SKM-1 treated with dmso at 0.1 percent for 144 hours (cell line): ENCODE measurements around the gene MPP1.

Source experiments
- DNase-seq: peaks from one replicate; lab custom pipeline; 2025; ENCODE audit not compliant: unreplicated experiment; lab: John Stamatoyannopoulos, UW

Gene MPP1

GRCh38 chrX:154775419-154776349 is 29.6 kb downstream of the MPP1 start:
- DNase-seq: no peak

- DNase-seq: no peak
Observed at GRCh38 chrX:154774622-154775021, 30.7 kb downstream of the MPP1 start.

DNA sequence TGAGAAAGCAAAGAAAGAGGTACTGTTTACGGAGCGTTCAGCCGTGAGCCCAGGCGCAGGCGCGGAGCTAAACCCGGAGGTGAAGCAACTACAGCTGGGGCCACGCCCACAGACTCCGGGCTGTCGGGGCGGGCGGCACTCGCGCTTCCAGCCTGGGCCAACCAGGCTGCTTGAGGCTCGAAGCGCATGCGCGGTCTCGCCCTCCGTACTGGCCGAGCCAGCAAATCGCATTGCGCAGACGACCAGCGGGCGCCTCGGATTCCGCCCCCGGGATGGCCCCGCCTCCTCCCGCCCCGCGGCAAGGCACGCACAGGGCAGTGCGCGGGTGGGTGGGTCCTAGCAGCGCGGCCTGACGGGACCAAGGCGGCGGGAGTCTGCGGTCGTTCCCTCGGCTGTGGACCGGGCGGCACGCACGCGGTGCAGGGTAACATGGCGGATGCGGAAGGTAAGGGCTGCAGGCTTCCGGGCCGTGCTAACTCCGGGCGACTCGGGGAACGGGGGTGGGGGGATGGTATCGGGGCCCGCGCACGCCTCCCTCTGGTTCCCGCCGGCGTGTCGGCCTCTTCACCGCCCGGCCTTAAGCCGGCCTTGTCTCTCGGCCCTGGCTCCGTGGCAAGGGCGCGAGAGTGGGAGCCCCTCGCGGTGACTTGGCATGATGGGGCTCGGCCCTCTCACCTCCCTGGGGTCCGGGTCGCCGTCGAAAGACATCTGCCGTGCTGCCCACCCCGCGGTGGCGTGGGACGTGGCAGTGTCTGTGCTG is 42.6 kb downstream of the MPP1 start, which contains the start of gene DKC1:
Gene DKC1 (plus strand): TSS at position 328 of the 760 bp plus-strand sequence. CDS start 102 bp downstream, at position 430.
- peak; percentile 86 for DNase-seq

- DNase-seq: no peak
Observed at GRCh38 chrX:154761977-154762536, 43.2 kb downstream of the MPP1 start.

DNA sequence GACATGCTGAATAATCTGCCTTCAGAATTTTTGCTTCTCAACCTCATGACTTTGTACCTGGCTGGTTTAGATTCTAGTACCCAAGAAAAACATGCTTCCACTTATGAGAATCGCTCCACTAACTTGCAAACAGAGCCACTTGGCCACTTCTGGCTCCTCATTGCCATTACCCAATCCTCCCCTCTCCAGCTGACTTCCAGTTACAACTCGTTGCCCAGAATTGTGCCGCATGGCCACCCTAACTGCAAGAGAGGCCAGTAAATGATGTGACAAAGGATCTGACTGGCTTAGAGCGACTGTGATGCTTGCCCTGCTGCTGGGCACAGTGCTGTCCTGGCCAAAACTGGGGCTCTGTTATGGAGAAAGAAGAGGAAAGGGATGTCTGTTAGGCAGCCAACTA is 46.6 kb downstream of the MPP1 start:
- DNase-seq: no peak

DNA sequence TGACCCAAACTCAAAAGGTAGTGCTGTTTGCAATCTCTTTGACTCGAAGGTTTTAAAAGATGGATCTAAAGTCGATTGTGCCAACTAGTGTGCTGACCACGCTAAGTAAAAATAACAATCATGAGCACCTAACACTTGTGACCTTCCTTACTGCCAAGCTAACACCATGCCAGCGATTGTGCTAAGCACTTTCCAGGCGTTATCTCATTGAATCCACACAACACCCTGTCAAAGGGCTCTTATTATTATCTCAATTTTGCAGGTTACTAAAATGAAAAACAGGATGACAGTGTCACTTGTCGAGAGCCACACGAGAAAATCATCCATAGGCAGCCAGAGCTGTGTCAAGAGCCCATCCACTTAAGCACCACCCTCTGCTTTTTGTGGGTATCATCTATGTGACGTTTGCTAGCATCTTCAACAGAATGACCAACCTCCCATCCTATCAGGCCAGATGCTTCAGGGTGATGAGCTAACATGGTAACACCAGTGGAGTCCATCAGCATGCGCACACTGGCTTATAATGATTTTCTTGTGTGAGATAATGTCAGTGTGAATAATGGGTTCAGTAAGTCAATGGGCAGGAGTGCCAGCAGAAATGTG is 53.5 kb downstream of the MPP1 start:
- DNase-seq: no peak

DNA sequence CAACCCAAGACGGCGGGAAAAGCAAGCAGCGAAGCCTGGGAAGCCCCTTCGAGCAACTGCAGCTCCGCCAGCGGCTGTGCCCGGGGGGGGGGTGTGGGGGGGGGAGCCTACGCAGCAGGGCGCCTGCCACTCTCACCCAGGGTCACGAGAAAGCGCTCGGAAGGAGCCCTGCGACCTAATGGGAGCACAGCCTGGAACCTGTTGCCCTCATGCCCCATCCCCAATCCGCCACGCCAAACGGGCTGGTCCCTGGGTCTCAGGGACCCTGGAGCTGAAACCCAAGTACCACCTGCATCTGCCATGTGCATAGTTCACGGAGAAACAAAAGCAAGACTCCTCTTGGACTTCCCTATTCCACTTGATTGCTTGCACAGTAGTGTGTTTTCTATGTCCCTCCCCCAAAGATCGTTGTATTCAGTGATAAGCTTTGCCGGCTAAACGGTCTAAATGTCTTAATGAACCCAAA is 54.0 kb downstream of the MPP1 start:
- peak; percentile 28 for DNase-seq

GRCh38 chrX:154750301-154751202 is 54.7 kb downstream of the MPP1 start, which contains the start of gene GAB3:
GAB3 (minus strand) TSS chrX:154751077; CDS start chrX:154751025, 52 bp downstream.
- DNase-seq: peak; percentile 4

GRCh38 chrX:154749856-154750255 is 55.4 kb downstream of the MPP1 start:
- no peak for DNase-seq

DNA sequence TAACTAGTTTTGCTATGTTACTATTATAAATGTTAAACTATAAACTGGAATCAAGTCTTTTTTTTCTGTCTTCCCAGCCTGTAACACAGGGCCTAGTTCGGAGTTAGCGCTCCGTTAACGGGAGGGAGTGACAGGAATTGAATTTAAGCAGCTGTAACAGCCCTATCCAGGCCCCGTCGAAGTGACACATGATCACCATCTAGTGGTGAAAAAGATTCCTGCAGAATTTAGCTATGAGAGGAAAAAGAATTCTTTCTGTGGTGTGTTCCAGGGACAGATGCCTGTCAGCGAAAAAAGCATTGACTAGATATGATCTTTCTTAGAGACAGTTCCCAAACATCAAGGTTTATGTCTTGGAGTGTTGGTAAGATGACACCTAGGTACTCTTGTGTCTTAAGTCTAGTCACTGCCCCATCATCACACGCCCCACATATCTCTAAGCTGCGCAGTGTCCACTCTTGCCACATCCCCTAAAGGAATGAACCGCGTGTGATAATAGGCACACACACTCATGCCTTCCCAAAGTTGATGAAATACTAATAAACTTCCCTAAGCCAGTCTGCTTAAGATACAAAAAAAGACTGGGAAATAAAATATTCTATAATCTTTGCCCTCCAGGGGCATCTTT is 56.5 kb downstream of the MPP1 start:
- DNase-seq: peak; percentile 41

GRCh38 chrX:154742613-154743012 is 62.7 kb downstream of the MPP1 start:
- no peak for DNase-seq

DNA sequence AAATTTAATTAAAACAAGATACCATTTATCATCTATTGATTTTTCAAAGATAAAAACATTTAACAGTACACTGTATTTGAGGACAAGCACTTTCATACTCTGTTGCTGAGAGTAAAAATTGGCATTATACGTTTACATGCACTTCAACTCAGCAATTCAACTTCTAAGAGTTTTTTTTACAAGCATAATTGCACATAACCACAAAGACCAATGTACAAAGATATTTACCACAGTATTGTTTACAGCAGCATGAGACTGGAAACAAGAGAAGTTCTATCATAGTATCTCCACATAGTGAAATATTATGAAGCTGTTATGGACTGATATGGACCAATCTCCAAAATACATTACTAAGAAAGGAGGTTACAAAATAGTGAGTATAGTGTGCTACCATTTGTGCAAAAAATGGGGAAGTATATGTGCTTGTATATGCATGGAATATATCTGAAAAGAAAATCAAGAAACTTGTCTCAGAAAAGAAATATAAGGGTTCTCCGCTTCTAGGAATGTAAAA is 65.3 kb downstream of the MPP1 start:
- no peak for DNase-seq

DNA sequence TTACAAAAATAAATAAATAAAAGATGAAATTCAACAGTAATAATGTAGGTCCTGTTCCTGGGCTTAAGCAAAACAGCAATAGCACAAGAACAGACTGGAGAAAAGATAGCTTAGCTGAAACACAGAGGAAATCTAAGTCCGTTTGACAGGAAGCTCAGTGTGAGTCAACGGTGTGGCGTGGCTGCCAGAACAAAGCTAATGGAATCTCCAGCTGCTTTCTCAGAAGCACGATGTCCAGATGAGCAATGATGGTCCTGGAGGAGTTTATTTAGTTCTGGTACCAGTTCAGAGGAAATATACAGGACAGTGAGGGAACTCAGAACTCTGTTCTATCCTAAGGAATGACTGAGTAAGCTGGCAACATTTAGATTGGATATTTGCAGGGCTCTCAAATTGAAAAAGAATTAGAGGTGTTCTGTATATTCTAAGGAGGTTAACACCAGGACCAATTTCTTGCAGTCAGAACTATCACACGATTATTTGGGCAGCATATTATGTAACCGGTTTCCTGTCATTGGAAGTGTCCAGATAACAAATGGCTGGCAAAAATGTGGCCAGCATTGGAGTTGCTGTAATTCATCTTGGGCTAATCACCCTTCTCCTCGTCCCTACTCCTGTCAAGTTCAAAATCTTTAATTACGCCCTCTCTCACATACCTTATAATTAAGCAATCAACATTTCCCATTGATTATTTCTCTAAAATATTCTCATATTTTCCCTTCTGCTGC is 67.1 kb downstream of the MPP1 start:
- DNase-seq: no peak

- DNase-seq: no peak
Observed at GRCh38 chrX:154737136-154737535, 68.1 kb downstream of the MPP1 start.

DNA sequence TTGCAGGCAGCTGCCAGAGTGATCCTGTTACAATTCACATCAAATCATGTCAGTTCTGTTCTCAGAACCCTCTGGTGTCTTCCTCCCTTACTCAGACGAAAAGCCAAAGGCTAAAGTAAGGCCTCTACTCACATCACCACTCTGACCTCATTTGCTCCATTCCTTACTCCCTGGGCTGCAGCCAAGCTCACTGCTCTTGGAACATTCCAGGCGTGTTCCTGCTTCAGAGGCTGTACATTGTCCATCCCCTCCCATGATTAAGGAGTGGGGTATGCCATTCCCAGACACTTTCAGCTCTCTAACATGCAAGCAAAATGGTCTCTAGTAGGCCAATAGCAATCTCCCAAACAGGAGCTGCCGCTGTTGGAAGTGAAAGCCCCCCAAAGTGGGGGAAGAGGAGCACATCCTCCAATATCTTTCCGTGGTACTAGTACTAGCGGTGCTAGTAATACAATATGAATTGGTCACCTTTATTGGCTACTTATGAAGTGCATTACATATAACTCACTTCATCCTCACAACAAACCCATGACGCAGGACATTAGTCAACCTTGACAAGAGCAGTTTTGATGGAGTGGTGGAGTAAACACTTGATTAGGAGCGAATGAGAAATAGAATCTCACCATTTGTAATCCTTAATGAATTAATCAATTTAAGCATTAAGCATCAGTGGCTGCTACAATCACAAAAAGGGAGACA is 69.4 kb downstream of the MPP1 start:
- DNase-seq: no peak

GRCh38 chrX:154734061-154734781 is 71.1 kb downstream of the MPP1 start:
- peak; percentile 60 for DNase-seq

- DNase-seq: no peak
Observed at GRCh38 chrX:154733066-154733425, 72.2 kb downstream of the MPP1 start.
